ENCODE data around the gene IFT88.

Gene IFT88

GRCh38 chr13:20566898-20567874, at the start of gene IFT88:
Gene IFT88 (plus strand): TSS chr13:20567157. CDS start chr13:20574386, 7,229 bp downstream.
- no peak for TF ChIP-seq TSHZ2 (CRISPR knock-in tag; IDR thresholded peaks at IDR 0.05)
- no peak for TF ChIP-seq RARB (CRISPR knock-in tag; IDR thresholded peaks at IDR 0.05)

GRCh38 chr13:20518660-20519100, 48.3 kb upstream of the IFT88 start:
- no peak for ATAC-seq
- TF ChIP-seq ZNF8 (CRISPR knock-in tag; IDR thresholded peaks at IDR 0.05) (no peak), ESRRG (CRISPR knock-in tag; IDR thresholded peaks at IDR 0.05) (no peak), TSHZ2 (CRISPR knock-in tag; IDR thresholded peaks at IDR 0.05) (no peak), ZFP30 (CRISPR knock-in tag; IDR thresholded peaks at IDR 0.05) (no peak), TOX (CRISPR knock-in tag; IDR thresholded peaks at IDR 0.05; ENCODE audit: borderline replicate concordance) (no peak), OSR1 (CRISPR knock-in tag; IDR thresholded peaks at IDR 0.05) (no peak), CSRNP3 (CRISPR knock-in tag; IDR thresholded peaks at IDR 0.05) (no peak), ZNF565 (CRISPR knock-in tag; conservative IDR thresholded peaks at IDR 0.05; ENCODE audit: low read depth) (no peak), GLIS3 (CRISPR knock-in tag; IDR thresholded peaks at IDR 0.05) (no peak), ARNTL (CRISPR knock-in tag; IDR thresholded peaks at IDR 0.05; ENCODE audit: borderline replicate concordance, low read depth) (no peak), ISL1 (CRISPR knock-in tag; IDR thresholded peaks at IDR 0.05) (no peak), POU6F1 (CRISPR knock-in tag; IDR thresholded peaks at IDR 0.05; ENCODE audit: borderline replicate concordance, low read depth) (no peak), BACH2 (CRISPR knock-in tag; IDR thresholded peaks at IDR 0.05; ENCODE audit: borderline replicate concordance) (no peak)

More at GRCh38 chr13:20566898-20567874, at the start of gene IFT88:
- ATAC-seq = peak; percentile 94

- TF ChIP-seq ESRRG (CRISPR knock-in tag; IDR thresholded peaks at IDR 0.05) (no peak), BACH2 (CRISPR knock-in tag; IDR thresholded peaks at IDR 0.05; ENCODE audit: borderline replicate concordance) (no peak)
These were observed 47.1 kb upstream of the IFT88 start for GRCh38 chr13:20519875-20520274.

GRCh38 chr13:20521364-20522115, 45.4 kb upstream of the IFT88 start:
- no peak for ATAC-seq
- no peak for TF ChIP-seq PATZ1 (CRISPR knock-in tag; IDR thresholded peaks at IDR 0.05; ENCODE audit: borderline replicate concordance)
- TF ChIP-seq ESRRG (CRISPR knock-in tag; IDR thresholded peaks at IDR 0.05) = no peak
- TF ChIP-seq ZNF70 (CRISPR knock-in tag; IDR thresholded peaks at IDR 0.05) = no peak

More at GRCh38 chr13:20519875-20520274, 47.1 kb upstream of the IFT88 start:
- no peak for ATAC-seq
